NCI-H1417 treated with DMSO at 0.1 percent for 48 hours (cell line): ENCODE data around the gene TSPAN15.
"Not testable (repeated sequence)": the region's sequence is repeated elsewhere in the genome, so short reads cannot be mapped to it uniquely, and the experiment has no call there.

Experiments
- DNase-seq: peaks from one replicate; lab custom pipeline; 2025; lab: John Stamatoyannopoulos, UW

The TSPAN15 gene

DNA sequence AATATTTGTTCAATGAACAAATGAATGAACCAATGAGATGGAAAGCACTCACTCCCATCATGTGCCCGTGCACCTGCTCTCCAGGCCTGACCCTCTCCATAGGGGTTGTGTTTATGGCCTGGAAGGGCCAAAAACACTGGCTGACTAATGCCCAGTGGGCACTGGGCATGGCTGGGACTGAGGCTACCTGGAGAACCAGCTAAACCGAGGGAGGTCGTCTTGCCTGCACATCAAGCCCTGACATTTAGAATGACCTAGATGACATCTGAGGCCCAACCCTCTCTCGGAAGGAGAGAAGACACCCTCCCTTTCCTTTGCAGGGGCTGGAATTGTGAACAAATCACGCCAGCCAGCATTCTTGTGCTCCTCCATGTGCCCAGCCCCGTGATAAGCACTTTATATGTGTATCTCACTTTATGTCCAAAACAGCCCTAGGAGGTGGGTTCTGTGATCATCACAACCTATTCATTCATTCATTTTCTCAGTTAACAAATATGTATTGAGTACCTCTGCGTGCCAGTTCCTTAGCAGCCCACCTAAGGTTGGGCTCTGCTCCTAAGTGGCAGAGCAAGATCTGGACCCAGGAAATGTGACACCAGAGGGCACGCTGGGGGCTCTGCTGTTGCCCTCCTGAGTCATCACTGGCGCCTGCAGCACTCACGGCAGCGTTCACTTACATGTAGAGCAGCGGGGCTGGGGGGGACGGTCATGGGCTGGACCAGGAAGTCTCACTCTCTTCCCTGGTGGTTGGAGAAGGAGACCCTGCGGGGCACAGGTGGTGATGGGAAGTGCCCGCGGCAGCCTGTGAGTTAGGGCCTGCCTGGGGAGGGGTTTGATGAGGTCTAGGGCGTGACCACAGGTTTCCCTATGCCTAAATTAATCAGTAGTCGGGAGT, 52.0 kb downstream of the TSPAN15 start:
- DNase-seq, result no peak

DNA sequence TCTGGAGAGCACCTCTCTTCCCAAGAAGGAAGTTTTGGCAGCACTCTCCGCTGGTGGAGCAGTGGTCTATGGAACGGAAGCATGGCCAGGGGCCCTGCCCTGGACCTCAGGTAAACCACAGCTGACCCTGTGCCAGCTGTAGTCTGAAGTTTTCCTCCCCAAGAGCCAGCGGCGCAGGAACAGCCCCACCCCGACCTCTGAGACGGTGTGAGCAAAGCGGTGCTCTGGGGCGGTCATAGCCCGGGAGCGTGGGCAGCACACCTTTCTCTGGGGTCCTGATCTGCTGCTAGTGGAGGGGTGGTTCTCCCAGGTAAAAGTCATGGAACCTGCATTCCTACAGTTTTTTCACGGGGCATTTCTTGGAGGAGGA, 52.6 kb downstream of the TSPAN15 start:
- no peak for DNase-seq

DNA sequence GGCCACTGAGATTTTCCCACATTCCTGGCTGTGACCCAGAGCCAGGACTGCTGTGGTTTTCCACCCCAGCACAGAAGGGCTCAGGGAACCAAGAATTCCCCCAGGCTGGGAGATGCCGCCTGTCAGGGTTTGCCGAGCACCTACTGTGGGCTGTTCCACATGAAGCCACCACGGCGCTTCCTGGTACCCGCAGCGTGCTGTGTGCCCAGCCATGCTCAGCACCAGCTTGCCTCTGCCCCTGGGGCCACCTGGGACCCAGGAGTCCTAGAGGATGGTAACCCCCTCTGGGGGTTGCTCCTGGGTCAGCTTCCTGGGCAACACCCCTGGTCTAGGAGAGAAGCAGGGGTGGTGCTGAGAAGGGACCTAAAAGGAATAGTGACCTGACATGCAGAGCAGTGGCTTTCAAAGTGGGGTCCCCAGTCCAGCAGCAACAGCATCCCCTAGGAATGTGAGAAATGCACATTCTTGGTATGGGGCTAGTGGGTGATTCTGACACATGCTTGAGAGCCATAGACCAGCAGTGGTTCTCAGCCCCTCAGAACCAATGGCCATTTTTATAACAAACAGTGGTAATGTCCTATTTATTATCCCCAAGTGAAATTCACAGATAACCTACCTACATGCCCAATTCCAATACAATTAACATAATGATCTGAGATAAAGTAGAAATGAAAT, 53.4 kb downstream of the TSPAN15 start:
- DNase-seq, result no peak

DNA sequence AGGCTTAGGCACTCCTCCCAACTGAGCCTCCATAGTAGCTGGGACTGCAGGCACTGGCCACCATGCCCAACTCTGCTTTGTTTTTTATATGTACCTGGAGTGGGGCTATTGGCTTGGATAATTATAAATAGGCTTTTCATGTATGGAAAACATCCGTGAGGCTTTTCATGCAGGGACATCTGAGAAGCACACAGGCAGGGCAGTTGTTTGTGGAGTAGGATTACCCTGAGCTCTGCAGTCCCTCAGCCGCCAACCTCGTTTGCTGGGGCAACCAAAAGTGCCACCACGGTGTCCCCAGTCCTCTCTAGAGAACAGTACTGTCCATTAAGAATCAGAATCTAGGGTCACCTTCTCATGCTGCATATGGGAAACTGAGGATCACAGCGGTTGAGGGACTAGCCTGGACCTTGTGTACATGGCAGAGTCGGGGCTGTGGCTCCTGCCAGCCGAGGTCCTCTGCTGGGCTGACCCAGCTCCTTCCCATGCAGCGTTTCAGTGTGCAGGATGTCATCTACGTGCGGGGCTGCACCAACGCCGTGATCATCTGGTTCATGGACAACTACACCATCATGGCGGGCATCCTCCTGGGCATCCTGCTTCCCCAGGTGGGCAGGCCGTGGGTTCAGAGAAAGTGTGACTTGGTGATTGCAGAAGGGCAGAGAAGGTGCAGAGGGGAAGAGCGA, 54.5 kb downstream of the TSPAN15 start:
- DNase-seq, result no peak

DNA sequence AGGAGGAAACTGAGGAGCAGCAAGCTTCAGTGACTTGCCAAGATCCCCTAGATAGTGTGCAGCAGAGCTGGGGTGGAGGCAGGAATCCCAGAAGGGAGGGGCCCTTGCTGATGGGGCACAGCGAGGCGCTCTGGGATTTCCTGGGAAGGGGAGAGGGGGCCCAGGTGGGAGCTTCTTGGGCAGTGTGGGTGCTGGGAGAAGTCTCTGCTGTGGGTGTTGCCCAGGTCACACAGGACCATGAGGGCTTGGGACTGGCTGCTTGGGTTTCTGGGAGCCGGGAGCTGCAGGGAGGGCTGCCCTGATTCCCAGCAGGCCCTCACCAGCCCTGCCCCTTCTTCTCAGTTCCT, 55.2 kb downstream of the TSPAN15 start:
- DNase-seq, result no peak

DNA sequence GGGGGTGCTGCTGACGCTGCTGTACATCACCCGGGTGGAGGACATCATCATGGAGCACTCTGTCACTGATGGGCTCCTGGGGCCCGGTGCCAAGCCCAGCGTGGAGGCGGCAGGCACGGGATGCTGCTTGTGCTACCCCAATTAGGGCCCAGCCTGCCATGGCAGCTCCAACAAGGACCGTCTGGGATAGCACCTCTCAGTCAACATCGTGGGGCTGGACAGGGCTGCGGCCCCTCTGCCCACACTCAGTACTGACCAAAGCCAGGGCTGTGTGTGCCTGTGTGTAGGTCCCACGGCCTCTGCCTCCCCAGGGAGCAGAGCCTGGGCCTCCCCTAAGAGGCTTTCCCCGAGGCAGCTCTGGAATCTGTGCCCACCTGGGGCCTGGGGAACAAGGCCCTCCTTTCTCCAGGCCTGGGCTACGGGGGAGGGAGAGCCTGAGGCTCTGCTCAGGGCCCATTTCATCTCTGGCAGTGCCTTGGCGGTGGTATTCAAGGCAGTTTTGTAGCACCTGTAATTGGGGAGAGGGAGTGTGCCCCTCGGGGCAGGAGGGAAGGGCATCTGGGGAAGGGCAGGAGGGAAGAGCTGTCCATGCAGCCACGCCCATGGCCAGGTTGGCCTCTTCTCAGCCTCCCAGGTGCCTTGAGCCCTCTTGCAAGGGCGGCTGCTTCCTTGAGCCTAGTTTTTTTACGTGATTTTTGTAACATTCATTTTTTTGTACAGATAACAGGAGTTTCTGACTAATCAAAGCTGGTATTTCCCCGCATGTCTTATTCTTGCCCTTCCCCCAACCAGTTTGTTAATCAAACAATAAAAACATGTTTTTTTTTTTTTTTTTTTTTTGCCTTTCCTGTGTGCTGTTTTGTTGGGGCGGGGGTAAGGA, 55.8 kb downstream of the TSPAN15 start:
- no peak for DNase-seq

DNA sequence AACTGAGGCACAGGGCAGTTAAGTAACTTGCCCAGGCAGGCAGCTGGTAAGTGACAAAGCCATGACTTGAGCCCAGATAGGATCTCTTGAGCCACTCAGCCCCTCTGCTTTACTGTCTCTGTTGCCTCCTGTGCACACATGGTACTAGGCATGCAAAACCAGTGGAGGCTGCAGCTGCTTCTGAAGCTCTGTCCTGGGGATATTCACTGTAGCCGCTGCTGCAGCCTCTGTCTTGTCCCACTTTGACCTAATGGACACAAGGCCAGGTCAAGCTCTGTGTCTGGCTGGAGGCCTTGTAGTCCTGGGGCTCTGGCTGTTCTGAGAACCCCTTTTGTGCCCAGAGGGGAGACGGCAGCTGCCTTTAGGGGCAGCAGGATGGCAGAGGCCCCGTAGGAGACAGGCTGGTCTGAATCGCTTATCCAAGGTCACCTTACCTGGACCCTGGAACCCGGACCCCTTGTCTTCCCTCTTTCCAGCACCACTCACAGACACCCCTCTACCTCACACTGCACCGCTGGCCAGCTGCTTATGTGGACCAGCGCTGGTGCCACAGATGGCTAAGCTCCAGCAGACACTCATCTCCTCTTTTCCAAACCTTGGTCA, 57.6 kb downstream of the TSPAN15 start:
- no peak for DNase-seq

DNA sequence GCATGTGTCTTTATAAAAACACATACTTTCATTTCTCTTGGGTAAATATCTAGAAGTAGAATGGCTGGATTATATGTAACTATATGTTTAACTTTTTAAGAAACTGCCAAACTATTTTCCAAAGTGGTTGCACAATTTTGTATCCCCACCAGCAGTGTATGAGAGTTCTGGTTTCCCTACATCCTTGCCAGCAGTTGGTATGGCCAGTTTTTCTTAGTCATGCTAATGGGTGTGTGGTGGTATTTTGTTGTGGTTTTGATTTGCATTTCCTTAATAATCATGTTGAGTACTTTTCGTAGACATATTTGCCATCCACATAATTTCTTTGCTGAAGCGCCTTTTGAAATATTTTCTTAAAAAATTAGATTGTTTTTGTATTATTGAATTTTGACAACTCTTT, 61.6 kb downstream of the TSPAN15 start:
- no peak for DNase-seq

DNA sequence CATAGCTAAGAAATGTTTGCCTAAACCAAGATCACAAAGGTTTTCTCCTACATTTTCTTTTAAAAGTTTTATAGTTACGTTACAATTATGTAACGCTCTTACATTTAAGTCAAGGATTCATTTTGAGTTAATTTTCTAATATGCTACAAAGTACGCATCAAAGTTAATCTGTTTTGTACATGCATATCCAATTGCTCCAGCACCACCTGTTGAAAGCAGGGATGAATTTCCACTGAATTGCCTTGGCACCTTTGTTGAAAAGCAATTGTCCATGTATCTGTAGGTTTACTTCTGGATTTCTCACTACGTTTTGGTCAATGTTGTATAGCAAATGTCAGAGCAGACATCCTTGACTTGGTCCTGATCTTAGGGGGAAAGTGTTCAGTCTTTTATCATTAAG, 62.4 kb downstream of the TSPAN15 start:
- no peak for DNase-seq

DNA sequence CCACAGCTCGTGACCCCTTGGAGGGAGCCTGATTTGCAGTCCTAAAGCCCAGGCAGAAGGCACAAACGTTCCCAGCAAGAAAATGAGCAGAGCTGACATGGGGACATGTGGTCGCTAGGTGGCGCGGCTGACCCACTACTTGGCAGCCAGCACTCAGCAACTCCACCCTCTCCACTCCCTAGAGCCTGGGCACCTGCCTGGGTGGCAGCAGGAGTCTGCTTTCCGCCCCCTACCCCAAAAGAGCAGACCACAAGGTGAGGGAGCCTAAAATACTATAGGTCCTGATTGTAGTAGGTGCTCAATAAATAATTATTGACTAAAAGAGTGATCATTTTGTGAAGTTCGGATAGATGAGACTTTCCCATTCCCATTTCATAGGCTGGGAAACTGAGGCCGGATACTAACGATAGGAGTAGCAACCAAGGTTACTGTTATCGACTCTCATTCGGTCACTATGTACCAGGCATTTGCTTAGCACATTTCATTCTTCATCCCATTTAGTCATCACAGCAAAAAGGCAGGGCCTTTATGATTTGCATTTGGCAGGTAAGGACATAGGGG, 64.5 kb downstream of the TSPAN15 start:
- no peak for DNase-seq

DNA sequence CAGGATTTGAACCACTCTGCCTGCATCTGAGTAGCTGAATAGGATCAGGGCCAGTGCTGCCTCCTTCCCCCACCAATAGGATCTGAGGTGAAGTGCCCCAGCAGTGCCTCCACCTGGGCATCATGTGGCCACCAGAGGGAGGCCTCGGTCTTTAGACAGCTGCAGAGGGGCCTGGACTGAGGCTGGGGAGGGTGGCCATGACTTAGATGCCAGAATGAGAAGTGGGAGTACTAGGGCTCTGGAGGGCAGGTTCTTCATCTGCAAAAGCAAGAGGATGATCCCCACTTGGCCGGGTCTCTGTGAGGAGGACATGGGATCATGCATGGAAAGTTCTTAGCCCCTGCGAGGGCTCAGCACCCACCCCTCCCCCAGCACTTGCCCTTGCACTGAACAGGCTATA, 65.1 kb downstream of the TSPAN15 start:
- DNase-seq, result no peak

DNA sequence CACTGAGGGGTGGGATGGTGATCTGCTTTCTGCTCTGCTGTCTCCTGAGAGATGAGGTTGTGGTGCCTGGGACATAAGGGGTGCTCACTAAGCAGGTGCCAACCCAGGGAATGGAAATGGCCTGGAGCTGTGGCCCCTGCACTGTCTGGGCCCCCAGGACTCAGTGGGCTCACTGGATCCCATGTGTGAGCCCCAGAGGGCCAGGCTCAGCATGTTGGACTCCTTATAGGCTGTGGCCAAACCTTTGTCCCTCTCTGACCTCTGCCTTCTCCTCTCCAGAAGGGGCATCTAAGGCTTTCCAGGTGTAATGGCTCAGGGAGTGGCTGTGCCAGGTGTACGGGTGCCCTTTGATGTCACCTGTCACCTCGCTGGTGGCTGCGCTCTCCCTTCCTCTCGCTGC, 65.5 kb downstream of the TSPAN15 start:
- DNase-seq, result no peak

DNA sequence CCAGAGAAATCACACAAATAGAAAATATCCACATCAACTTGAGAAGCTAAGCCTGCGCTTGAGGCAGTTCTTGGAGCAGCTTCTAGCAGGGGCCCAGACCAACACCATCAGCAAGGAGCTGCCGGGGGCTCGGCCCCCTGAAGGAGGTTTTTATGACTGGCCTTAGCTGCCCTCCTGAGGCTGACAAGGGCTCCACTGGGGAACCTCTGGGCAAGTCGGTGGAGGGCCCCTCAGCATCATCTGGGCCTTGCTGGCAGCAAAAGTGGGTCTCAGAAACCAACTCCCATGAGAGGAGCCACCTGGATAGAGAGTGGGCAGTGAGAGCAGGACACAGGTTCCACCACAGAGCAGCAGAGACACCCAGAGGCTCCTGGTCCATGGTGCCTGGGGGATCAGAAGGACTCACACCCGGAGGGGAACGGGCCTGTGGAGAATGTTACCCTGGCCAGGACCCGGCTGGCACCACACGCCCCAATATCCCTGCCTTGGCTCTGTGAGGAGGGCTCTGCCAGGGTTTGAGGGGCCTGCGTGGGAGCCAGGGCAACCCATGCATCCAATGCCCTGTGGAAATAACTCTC, 66.1 kb downstream of the TSPAN15 start:
- no peak for DNase-seq

DNA sequence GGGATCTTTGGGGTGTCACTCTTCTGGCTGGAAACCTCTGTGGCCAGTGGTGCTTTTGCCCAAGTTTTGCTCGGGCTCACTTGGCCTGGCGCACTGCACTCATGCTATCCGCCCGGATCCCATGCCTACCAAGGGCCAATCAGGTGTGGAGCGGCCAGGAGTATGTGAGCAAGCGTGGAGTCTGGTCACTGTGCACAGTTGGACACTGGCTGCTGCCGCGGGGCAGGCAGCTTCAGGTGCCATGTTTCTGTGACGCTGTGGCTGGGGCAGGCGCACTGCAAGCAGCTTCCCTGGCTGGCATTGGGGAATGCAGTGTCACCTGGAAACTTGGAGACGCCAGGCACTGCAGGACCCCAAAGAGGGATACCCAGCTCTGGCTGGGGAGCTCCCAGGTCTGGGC, 76.7 kb downstream of the TSPAN15 start:
- DNase-seq, result no peak

DNA sequence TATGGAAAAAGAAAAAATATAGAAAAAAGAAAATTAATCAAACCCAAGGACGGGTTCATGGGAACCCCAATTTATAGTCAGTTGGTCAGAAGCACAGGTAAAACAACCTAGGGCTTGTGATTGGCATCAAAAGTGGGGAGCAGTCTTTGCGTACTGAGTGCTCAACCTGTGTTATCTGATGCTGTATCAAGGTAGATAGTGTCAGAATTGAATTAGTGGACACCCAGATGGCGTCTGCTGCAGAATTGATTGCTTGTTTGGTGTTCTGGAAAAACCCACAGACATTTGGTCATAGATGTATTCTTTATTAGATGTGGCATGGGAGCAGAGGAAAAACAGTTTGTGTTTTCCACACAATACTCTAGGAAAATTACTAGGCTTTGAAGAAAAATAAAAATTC, 82.4 kb downstream of the TSPAN15 start:
- no peak for DNase-seq

DNA sequence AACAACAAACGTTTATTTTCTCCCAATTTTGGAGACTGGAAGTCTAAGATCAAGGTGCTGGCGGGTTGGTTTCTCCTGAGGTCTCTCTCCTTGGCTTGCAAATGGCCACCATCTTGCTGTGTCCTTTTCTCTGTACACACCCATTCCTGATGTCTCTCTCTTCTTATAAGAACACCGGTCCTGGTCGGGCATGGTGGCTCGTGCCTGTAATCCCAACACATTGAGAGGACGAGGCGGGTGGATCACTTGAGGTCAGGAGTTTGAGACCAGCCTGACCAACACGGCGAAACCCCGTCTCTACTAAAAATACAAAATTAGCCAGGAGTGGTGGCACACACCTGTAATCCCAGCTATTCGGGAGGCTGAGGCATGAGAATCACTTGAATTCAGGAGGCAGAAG, 85.3 kb downstream of the TSPAN15 start:
- DNase-seq, result not testable (repeated sequence)

DNA sequence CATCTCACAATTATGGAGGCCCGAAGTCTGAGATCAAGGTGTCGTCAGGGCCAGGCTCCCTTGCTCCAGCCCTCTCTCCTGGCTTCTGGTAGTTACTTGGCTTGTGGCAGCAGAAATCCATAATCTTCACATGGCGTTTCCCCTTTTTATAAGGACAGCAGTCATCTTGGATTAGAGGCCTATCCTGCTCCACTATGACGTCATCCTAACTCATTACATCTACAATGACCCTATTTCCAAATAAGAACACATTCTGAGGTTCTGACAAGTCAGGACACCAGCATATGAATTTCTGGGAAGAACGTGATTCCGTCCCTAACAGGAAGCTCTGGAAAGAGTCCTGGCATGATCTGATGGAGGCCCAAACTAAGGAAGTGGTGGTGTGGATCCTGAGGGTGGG, 86.2 kb downstream of the TSPAN15 start:
- no peak for DNase-seq

DNA sequence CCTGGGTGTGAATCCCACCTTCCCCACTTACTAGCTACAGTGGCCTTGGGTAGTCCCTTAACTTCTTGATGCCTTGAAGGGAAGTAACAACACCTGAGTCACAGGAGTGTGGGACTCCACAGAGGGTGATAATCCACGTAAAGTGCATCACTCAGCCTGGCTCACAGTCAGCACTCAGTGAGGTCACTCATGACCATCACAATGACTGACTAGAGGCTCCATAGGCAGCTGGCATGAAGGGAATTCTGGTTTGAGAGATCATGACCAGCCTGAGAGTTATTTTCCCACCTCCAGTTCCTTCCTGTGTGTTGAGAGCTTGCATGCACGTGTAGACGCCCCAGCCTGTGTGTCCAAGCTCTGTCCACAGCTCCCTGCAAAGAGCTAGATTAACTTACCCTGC, 87.2 kb downstream of the TSPAN15 start:
- DNase-seq, result no peak

DNA sequence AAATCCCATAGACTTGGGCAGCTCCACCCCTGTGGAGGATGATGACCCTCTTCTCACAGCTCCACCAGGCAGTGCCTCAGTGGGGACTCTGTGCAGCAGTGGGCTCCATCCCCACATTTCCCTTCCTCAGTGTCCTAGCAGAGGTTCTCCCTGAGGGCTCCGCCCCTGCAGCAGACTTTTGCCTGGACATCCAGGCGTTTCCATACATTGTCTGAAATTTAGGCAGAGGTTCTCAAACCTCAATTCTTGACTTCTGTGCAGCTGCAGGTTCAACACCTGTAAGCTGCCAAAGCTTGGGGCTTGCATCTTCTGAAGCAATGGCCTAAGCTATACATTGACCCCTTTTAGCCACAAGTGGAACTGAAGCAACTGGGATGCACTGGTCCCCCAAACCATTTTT, 90.2 kb downstream of the TSPAN15 start:
- no peak for DNase-seq

DNA sequence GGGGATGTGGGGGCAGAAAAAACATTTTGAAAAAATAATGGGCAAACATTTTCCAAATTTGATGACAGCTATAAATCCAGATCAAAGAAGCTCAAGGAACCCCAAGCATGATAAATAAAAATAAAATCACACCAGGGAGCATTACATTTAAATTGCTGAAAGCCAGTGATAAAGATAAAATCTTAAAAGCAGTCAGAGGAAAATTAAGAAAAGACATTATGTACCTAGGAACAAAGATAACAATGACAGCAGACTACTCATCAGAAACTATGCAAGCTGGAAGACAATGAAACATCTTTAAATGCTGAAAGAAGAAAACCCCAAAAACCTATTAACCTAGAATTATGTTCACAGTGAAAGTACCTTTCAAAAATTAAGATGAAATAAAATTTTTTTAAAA, 98.7 kb downstream of the TSPAN15 start:
- DNase-seq, result no peak

DNA sequence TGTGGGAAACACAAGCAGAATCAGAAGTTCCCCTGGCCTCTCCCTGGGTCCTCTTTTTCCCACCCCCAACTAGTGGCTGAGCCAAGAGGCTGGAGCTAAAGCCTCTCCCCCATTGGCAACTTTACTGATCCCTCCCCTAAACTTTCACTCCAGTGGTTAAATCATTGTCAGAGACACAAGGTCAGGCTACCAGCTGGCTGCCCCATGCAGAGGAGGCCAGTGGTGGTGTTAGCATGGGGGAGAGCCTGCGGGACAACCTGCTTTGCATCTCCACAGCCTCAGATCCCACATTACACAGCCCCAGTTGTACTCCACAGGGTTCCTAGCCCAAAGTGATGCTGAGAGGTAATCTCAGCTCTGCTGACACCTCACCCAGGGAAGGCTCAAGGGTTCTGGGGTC, 101.0 kb downstream of the TSPAN15 start:
- DNase-seq, result no peak
